ENCODE data around the gene ANKMY1.

ANKMY1 gene

GRCh38 chr2:240506406-240507059 lies 51.3 kb downstream of the ANKMY1 start:
- H3K27ac ChIP-seq (ENCODE audit: low read depth, low read length), result no peak overlapping the region
- no peak overlapping the region for H3K4me3 ChIP-seq (ENCODE audit: low read depth in 1 of 5, low read length in 5 of 5)
- peaks cover 0 to 19% (median 1%) of the 10 kb centered on the region in 5 donors for H3K36me3 ChIP-seq (ENCODE audit: control insufficient read depth in 5 of 5, insufficient read depth in 5 of 5, low read length in 5 of 5)
- no peaks in the 10 kb centered on the region for H3K27me3 ChIP-seq (ENCODE audit: control insufficient read depth in 5 of 5, insufficient read depth in 4 of 5, low read length in 5 of 5)
- no peak overlapping the region for H3K9ac ChIP-seq (ENCODE audit: low read length in 5 of 5)
- H3K4me1 ChIP-seq (ENCODE audit: control insufficient read depth in 5 of 5, insufficient read depth in 5 of 5, low read length in 5 of 5), result no peaks in the 10 kb centered on the region
- H3K9me3 ChIP-seq (ENCODE audit: control insufficient read depth in 5 of 5, low read length in 5 of 5), result no peaks in the 10 kb centered on the region

- no peak overlapping the region for H3K4me3 ChIP-seq (ENCODE audit: low read depth in 1 of 5, low read length in 5 of 5)
- no peaks in the 10 kb centered on the region for H3K9me3 ChIP-seq (ENCODE audit: control insufficient read depth in 5 of 5, low read length in 5 of 5)
- H3K4me1 ChIP-seq (ENCODE audit: control insufficient read depth in 5 of 5, insufficient read depth in 5 of 5, low read length in 5 of 5), result no peaks in the 10 kb centered on the region
- no peak overlapping the region for H3K27ac ChIP-seq (ENCODE audit: low read depth, low read length)
- no peaks in the 10 kb centered on the region for H3K27me3 ChIP-seq (ENCODE audit: control insufficient read depth in 5 of 5, insufficient read depth in 4 of 5, low read length in 5 of 5)
- no peak overlapping the region for H3K9ac ChIP-seq (ENCODE audit: low read length in 5 of 5)
- H3K36me3 ChIP-seq (ENCODE audit: control insufficient read depth in 5 of 5, insufficient read depth in 5 of 5, low read length in 5 of 5), result peaks cover 0 to 21% (median 0%) of the 10 kb centered on the region in 5 donors
Observed at GRCh38 chr2:240505910-240506309, 51.9 kb downstream of the ANKMY1 start.

- H3K4me1 ChIP-seq (ENCODE audit: control insufficient read depth in 5 of 5, insufficient read depth in 5 of 5, low read length in 5 of 5), result no peaks in the 10 kb centered on the region
- H3K36me3 ChIP-seq (ENCODE audit: control insufficient read depth in 5 of 5, insufficient read depth in 5 of 5, low read length in 5 of 5), result peaks cover 0 to 30% (median 13%) of the 10 kb centered on the region in 5 donors
- H3K9ac ChIP-seq (ENCODE audit: low read length in 5 of 5), result no peak overlapping the region
- H3K27ac ChIP-seq (ENCODE audit: low read depth, low read length), result no peak overlapping the region
- H3K4me3 ChIP-seq (ENCODE audit: low read depth in 1 of 5, low read length in 5 of 5), result no peak overlapping the region
- no peaks in the 10 kb centered on the region for H3K9me3 ChIP-seq (ENCODE audit: control insufficient read depth in 5 of 5, low read length in 5 of 5)
- H3K27me3 ChIP-seq (ENCODE audit: control insufficient read depth in 5 of 5, insufficient read depth in 4 of 5, low read length in 5 of 5), result no peaks in the 10 kb centered on the region
Observed at GRCh38 chr2:240503848-240504247, 53.9 kb downstream of the ANKMY1 start.

GRCh38 chr2:240503375-240503774 lies 54.4 kb downstream of the ANKMY1 start:
- Histone ChIP-seq H3K9me3 (ENCODE audit: control insufficient read depth in 5 of 5, low read length in 5 of 5) (no peaks in the 10 kb centered on the region), H3K27ac (ENCODE audit: low read depth, low read length) (no peak overlapping the region), H3K9ac (ENCODE audit: low read length in 5 of 5) (no peak overlapping the region), H3K36me3 (ENCODE audit: control insufficient read depth in 5 of 5, insufficient read depth in 5 of 5, low read length in 5 of 5) (peaks cover 0 to 34% (median 18%) of the 10 kb centered on the region in 5 donors), H3K4me3 (ENCODE audit: low read depth in 1 of 5, low read length in 5 of 5) (no peak overlapping the region), H3K27me3 (ENCODE audit: control insufficient read depth in 5 of 5, insufficient read depth in 4 of 5, low read length in 5 of 5) (no peaks in the 10 kb centered on the region), H3K4me1 (ENCODE audit: control insufficient read depth in 5 of 5, insufficient read depth in 5 of 5, low read length in 5 of 5) (no peaks in the 10 kb centered on the region)

- H3K27me3 ChIP-seq (ENCODE audit: control insufficient read depth in 5 of 5, insufficient read depth in 4 of 5, low read length in 5 of 5), result no peaks in the 10 kb centered on the region
- no peak overlapping the region for H3K9ac ChIP-seq (ENCODE audit: low read length in 5 of 5)
- no peak overlapping the region for H3K4me3 ChIP-seq (ENCODE audit: low read depth in 1 of 5, low read length in 5 of 5)
Observed at GRCh38 chr2:240502430-240503121, 55.2 kb downstream of the ANKMY1 start.

GRCh38 chr2:240502059-240502429 lies 55.7 kb downstream of the ANKMY1 start:
- H3K4me1 ChIP-seq (ENCODE audit: control insufficient read depth in 5 of 5, insufficient read depth in 5 of 5, low read length in 5 of 5), result no peaks in the 10 kb centered on the region
- no peak overlapping the region for H3K9ac ChIP-seq (ENCODE audit: low read length in 5 of 5)
- no peaks in the 10 kb centered on the region for H3K27me3 ChIP-seq (ENCODE audit: control insufficient read depth in 5 of 5, insufficient read depth in 4 of 5, low read length in 5 of 5)
- no peaks in the 10 kb centered on the region for H3K9me3 ChIP-seq (ENCODE audit: control insufficient read depth in 5 of 5, low read length in 5 of 5)
- H3K4me3 ChIP-seq (ENCODE audit: low read depth in 1 of 5, low read length in 5 of 5), result no peak overlapping the region
- no peak overlapping the region for H3K27ac ChIP-seq (ENCODE audit: low read depth, low read length)
- peaks cover 0 to 43% (median 18%) of the 10 kb centered on the region in 5 donors for H3K36me3 ChIP-seq (ENCODE audit: control insufficient read depth in 5 of 5, insufficient read depth in 5 of 5, low read length in 5 of 5)

More at GRCh38 chr2:240502430-240503121, 55.2 kb downstream of the ANKMY1 start:
- peaks cover 0 to 38% (median 18%) of the 10 kb centered on the region in 5 donors for H3K36me3 ChIP-seq (ENCODE audit: control insufficient read depth in 5 of 5, insufficient read depth in 5 of 5, low read length in 5 of 5)
- no peaks in the 10 kb centered on the region for H3K9me3 ChIP-seq (ENCODE audit: control insufficient read depth in 5 of 5, low read length in 5 of 5)
- no peaks in the 10 kb centered on the region for H3K4me1 ChIP-seq (ENCODE audit: control insufficient read depth in 5 of 5, insufficient read depth in 5 of 5, low read length in 5 of 5)
- no peak overlapping the region for H3K27ac ChIP-seq (ENCODE audit: low read depth, low read length)

- Histone ChIP-seq H3K9ac (ENCODE audit: low read length in 5 of 5) (no peak overlapping the region), H3K9me3 (ENCODE audit: control insufficient read depth in 5 of 5, low read length in 5 of 5) (no peaks in the 10 kb centered on the region), H3K4me3 (ENCODE audit: low read depth in 1 of 5, low read length in 5 of 5) (no peak overlapping the region), H3K27me3 (ENCODE audit: control insufficient read depth in 5 of 5, insufficient read depth in 4 of 5, low read length in 5 of 5) (no peaks in the 10 kb centered on the region), H3K36me3 (ENCODE audit: control insufficient read depth in 5 of 5, insufficient read depth in 5 of 5, low read length in 5 of 5) (peaks cover 0 to 48% (median 18%) of the 10 kb centered on the region in 5 donors), H3K27ac (ENCODE audit: low read depth, low read length) (no peak overlapping the region), H3K4me1 (ENCODE audit: control insufficient read depth in 5 of 5, insufficient read depth in 5 of 5, low read length in 5 of 5) (no peaks in the 10 kb centered on the region)
Observed at GRCh38 chr2:240501531-240501991, 56.2 kb downstream of the ANKMY1 start.

GRCh38 chr2:240500561-240501423 lies 57.0 kb downstream of the ANKMY1 start:
- Histone ChIP-seq H3K9ac (ENCODE audit: low read length in 5 of 5) (no peak overlapping the region), H3K9me3 (ENCODE audit: control insufficient read depth in 5 of 5, low read length in 5 of 5) (no peaks in the 10 kb centered on the region), H3K27me3 (ENCODE audit: control insufficient read depth in 5 of 5, insufficient read depth in 4 of 5, low read length in 5 of 5) (no peaks in the 10 kb centered on the region), H3K27ac (ENCODE audit: low read depth, low read length) (no peak overlapping the region), H3K4me3 (ENCODE audit: low read depth in 1 of 5, low read length in 5 of 5) (no peak overlapping the region), H3K36me3 (ENCODE audit: control insufficient read depth in 5 of 5, insufficient read depth in 5 of 5, low read length in 5 of 5) (peaks cover 0 to 51% (median 18%) of the 10 kb centered on the region in 5 donors), H3K4me1 (ENCODE audit: control insufficient read depth in 5 of 5, insufficient read depth in 5 of 5, low read length in 5 of 5) (no peaks in the 10 kb centered on the region)

GRCh38 chr2:240499309-240500301 lies 58.2 kb downstream of the ANKMY1 start:
- no peak overlapping the region for H3K4me3 ChIP-seq (ENCODE audit: low read depth in 1 of 5, low read length in 5 of 5)
- H3K4me1 ChIP-seq (ENCODE audit: control insufficient read depth in 5 of 5, insufficient read depth in 5 of 5, low read length in 5 of 5), result no peaks in the 10 kb centered on the region
- H3K36me3 ChIP-seq (ENCODE audit: control insufficient read depth in 5 of 5, insufficient read depth in 5 of 5, low read length in 5 of 5), result peaks cover 0 to 51% (median 18%) of the 10 kb centered on the region in 5 donors
- no peak overlapping the region for H3K9ac ChIP-seq (ENCODE audit: low read length in 5 of 5)
- no peaks in the 10 kb centered on the region for H3K9me3 ChIP-seq (ENCODE audit: control insufficient read depth in 5 of 5, low read length in 5 of 5)
- no peak overlapping the region for H3K27ac ChIP-seq (ENCODE audit: low read depth, low read length)
- no peaks in the 10 kb centered on the region for H3K27me3 ChIP-seq (ENCODE audit: control insufficient read depth in 5 of 5, insufficient read depth in 4 of 5, low read length in 5 of 5)

Measured in subcutaneous abdominal adipose tissue (tissue), 5 donors.